Epithelial cell of proximal tubule (primary cell): ENCODE measurements around the gene TBX4. TPM values are rescaled to one million over a fixed set of nuclear protein-coding genes. Genes with fewer than 3 reads are reported as not detected.

ENCODE experiments used
- DNase-seq: peaks from one replicate; pipeline ENCODE4 v3.0.0-alpha.2; 2011; ENCODE audit warnings: low read depth
- H3K4me3 ChIP-seq: 2 replicates; pipeline ENCODE4 v1.5.1; 2011; ENCODE audit warnings: low read depth, mild to moderate bottlenecking, low read length
- CTCF ChIP-seq: conservative IDR thresholded peaks from 2 replicates; pipeline ENCODE4 v1.5.1; 2012; ENCODE audit warnings: low read depth, mild to moderate bottlenecking, low read length
- total RNA-seq: library from RNA; depleted of rRNA; stranded (reverse); fragments of >200 nt; gene quantifications from 2 replicates; pipeline ENCODE4 v1.2.3, GENCODE V29; 2015

The TBX4 gene
- total RNA-seq, 1 donor from 2014 or later: not detected

DNA sequence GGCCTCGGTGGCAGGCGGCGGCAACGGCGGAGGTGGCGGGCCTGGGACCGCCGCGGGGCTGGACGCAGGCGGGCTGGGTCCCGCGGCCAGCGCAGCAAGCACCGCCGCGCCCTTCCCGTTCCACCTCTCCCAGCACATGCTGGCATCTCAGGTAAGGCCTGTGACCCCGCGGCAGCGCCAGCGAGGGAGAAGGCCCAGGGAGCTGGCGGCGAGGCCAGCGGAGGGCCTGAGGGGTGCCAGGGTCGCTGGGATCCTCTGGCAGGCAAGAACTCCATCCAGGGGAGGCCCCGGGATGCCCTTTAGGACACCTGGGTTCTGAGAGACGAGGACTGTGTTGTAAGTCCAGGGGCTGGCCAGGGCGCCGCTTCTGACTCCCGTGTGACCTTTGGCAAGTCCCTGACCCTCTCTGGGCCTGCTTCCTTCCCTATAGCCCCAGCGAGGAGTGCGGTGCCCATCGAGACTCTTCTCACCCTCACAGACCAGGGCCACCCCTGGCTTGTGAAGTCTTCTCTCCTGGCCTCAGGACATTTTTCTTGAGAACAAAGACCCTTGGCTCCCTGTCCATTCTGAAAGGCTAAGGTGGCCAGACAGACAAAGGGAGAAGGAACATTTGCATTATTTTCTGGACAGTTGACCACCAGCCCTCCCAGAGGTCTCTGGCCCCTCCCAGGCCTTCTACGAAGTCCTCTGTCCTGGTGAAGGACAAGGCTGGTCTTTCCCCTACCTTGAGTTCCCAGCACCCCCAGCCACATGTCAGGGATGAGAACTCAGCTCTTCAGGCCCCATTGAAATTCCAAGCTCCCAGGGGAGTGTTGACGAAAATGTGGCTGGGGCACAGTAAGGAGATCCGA lies 46.3 kb upstream of the TBX4 start:
- DNase-seq: no peak
- TF ChIP-seq CTCF: no peak
- H3K4me3 ChIP-seq: no peak overlapping the region

- DNase-seq: no peak
- no peak overlapping the region for H3K4me3 ChIP-seq
- no peak for TF ChIP-seq CTCF
These were observed 45.7 kb upstream of the TBX4 start for GRCh38 chr17:61406537-61406845.

DNA sequence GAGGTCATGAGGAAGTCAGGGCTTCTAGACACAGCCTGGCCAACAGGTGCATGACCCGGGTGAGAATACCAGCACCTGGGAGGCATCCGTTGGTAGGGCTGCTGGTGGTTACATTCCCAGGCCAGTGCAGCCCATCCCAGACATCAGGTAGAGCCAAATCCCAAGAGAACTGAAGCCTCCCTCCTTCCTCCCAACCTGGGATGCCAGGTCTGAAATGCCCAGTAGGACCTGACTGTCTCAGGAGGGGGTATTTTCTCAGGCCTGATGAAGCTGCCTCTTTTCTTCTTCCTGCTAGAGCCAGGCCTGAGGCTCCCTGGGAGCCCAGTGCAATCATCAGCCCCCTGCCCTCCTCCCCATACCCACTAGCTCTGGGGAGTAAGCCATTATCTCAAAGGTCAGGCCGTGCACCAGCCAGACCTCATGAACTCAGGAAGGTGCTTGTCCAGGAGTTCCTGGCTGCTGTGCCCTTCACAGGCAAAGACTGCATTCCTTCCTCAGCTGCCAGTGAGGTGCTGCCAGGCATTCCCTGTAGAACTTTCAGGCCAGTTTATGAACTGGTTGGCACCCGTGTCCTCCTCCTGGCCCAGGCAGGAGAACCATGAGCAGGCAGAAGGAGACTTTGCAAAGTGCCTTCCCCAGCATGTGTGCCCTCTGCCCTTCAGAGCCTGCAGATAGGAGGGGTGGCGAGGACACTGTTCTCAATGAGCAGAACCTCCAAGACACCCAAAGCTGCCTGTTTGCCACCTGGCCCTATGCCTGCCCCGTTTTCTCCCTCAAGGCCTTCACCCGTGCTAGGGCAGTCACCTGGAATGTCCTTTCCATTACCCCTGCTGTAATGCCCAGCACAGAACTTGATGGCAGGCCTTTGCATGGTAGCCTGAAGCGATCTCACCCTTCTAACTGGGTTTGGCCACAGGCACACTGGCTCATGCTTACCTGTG lies 45.0 kb upstream of the TBX4 start:
- H3K4me3 ChIP-seq: no peak overlapping the region
- DNase-seq: no peak
- no peak for TF ChIP-seq CTCF

- H3K4me3 ChIP-seq: no peak overlapping the region
- no peak for TF ChIP-seq CTCF
These were observed 43.8 kb upstream of the TBX4 start for GRCh38 chr17:61408151-61409041.

GRCh38 chr17:61409301-61410112 lies 42.7 kb upstream of the TBX4 start:
- peak; percentile 44 for TF ChIP-seq CTCF
- H3K4me3 ChIP-seq: peak overlapping the region; percentile 57
- DNase-seq: no peak

More at GRCh38 chr17:61408151-61409041, 43.8 kb upstream of the TBX4 start:
- DNase-seq: no peak
